Measurements from ENCODE around the gene ATXN7.

Gene ATXN7

GRCh38 chr3:63880653-63881052, 17.0 kb downstream of the ATXN7 start:
- no peak for DNase-seq (ENCODE audit: extremely low read depth, low read depth)
- no peak for TF ChIP-seq CTCF (IDR thresholded peaks at IDR 0.05; ENCODE audit: low read depth, low read length, missing control alignments)

DNA sequence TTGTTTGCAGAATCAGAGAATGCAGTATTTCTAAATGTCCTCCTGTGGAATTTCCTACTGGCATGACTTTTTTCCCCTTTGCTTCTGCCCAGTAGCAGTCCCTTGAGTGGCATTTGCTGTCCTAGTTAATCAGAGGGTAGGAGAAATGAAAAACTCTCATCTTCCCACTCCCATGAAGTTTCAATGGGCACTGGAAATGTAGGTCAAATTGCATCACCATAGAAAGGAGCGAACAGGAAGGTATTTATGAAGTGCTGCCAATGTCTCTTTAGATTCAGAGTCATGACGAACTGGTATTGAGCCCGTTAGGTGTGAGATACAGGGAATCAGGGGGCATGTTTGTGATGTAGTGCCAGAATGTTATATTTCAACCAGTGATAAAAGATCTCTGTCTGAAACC, 23.2 kb downstream of the ATXN7 start:
- no peak for TF ChIP-seq CTCF (IDR thresholded peaks at IDR 0.05; ENCODE audit: low read depth, low read length, missing control alignments)

More at GRCh38 chr3:63880653-63881052, 17.0 kb downstream of the ATXN7 start:
- no peak overlapping the region for H3K4me3 ChIP-seq (replicated peaks; ENCODE audit: low read depth, low read length)

DNA sequence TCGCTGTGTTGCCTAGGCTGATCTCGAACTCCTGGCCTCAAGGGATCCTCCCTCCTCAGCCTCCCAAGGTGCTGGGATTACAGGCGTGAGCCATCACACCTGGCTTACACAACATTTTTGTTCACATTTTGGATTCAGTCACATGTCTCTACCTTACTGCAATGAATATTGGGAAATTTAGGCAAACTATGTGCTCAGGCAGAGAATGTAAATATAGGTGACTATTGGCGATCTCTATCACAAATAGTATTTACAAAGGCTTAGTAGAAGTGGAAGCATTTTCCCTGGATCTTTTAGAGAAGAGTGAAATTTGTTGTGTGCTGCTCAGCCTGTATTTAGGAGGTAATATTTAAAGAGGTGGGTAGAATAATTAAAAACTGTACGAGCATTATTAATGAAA, 27.9 kb downstream of the ATXN7 start:
- no peak for TF ChIP-seq CTCF (IDR thresholded peaks at IDR 0.05; ENCODE audit: low read depth, low read length, missing control alignments)
- no peak for DNase-seq (ENCODE audit: extremely low read depth, low read depth)
- no peak overlapping the region for H3K4me3 ChIP-seq (replicated peaks; ENCODE audit: low read depth, low read length)

More for the DNA sequence above, 23.2 kb downstream of the ATXN7 start:
- no peak for DNase-seq (ENCODE audit: extremely low read depth, low read depth)
- H3K4me3 ChIP-seq (replicated peaks; ENCODE audit: low read depth, low read length): no peak overlapping the region

DNA sequence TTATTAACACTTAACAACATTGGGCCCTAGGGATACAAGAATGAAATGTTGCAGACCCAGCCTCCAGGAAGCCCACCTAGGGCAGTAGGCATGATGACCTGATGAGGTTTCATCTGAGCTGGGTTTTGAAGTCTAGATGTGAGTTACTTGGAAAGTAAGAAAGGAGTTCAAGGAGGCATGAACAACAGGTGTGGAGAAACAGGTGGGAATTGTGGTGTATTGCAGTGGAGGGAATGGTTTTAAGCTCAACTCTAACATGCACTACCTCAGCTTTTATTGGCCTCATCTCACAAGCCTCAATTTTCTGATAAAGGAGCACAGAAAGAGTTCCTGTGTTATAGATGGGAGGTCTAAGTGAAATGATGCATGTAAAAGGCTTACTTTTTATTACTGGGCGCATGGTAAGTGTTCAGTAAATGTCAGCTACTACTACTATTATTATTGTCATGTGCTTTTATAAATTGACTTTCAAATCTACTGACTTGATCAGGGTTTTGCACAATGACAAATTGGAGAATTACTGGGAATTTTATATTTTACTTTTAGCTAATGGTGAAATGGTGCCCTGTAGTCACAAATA, 29.2 kb downstream of the ATXN7 start:
- no peak for TF ChIP-seq CTCF (IDR thresholded peaks at IDR 0.05; ENCODE audit: low read depth, low read length, missing control alignments)

DNA sequence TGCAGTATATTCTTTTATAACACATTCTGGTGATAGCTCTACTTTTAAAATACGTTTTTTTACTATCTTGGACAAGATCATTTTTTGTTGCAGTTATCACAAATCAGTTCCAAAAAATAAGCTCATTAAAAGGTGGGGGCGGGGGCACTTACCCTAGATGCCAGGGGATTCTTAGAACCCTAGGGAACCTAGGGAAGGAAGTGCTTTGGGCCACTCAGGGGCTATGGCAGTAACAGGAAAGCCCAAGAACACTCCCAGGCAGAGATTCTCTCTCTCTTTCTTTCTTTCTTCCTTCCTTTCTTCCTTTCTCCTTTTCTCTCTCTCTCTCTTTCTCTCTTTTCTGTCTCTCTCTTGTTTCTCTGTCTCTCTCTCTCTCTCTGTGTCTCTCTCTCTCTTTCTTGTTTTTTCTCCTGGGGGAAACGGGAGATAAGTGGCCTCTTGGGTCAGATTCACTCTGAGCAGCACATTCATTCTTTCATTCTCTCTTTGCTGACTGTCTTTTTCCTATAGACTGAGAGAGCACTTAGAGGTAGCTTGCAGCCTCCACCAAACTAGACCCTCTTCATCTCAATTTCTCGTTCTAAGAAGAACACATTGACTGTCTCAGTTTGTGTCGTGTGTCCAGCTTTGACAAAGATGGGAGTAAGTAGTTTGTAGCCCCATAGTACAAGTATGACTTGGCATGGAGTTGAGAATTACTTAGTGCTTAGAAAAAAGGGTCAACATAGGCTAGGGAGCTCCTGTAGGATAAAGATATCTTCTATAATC, 31.9 kb downstream of the ATXN7 start:
- no peak for DNase-seq (ENCODE audit: extremely low read depth, low read depth)
- H3K4me3 ChIP-seq (replicated peaks; ENCODE audit: low read depth, low read length): no peak overlapping the region
- no peak for TF ChIP-seq CTCF (IDR thresholded peaks at IDR 0.05; ENCODE audit: low read depth, low read length, missing control alignments)

More for the DNA sequence above, 29.2 kb downstream of the ATXN7 start:
- H3K4me3 ChIP-seq (replicated peaks; ENCODE audit: low read depth, low read length): no peak overlapping the region
- DNase-seq (ENCODE audit: extremely low read depth, low read depth): no peak

DNA sequence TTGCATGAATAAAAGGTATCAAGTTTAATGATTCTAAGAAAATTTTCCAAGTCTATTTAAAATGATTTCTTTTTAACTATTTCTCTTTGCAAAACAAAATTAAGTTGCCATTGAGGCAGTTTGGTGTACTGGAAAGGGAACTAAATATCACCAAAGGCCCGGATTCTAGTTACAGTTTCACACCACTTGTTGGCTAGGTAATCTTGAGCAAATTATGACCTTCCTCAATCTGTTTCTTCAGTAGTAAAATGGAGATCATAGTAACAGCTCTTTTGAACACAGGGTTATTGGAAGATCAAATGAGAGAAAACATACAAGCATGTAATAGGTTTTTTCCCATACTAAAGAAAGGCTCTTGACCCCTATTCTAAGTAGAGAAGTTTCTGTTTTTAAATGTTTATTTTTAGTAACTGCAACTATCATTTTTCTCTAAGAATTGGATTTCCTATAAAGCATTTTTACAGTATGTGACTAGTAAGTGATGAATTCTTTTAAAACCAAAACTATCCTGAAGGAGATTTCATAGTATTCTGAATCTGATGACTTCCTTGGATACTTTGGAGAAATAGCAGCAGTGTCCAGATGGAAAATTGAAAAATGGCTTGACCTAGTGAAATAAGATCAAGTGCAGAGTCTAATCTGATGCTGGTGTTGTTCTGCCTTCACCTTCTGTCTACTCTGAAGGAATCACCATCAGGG, 32.8 kb downstream of the ATXN7 start:
- H3K4me3 ChIP-seq (replicated peaks; ENCODE audit: low read depth, low read length): no peak overlapping the region
- DNase-seq (ENCODE audit: extremely low read depth, low read depth): no peak
- TF ChIP-seq CTCF (IDR thresholded peaks at IDR 0.05; ENCODE audit: low read depth, low read length, missing control alignments): no peak
